ENCODE data around the gene LSM14B.

GRCh38 chr20:62126141-62126540 lies 3.9 kb downstream of the LSM14B start:
- TF ChIP-seq CTCF (IDR thresholded peaks at IDR 0.05), result no peak
- TF ChIP-seq ZFX (IDR thresholded peaks at IDR 0.05; ENCODE audit: borderline replicate concordance), result no peak
